NT2/D1 (cell line): ENCODE results near the gene SDCCAG8.

ENCODE experiments used
- SUZ12 ChIP-seq: IDR thresholded peaks from 2 replicates; pipeline ENCODE4 v1.6.1; 2011; ENCODE audit not compliant: insufficient read length, insufficient read depth; ENCODE audit errors: extremely low read depth
- YY1 ChIP-seq: IDR thresholded peaks from 2 replicates; pipeline ENCODE4 v1.6.1; 2011; ENCODE audit not compliant: insufficient read length, insufficient read depth
- ZNF274 ChIP-seq: IDR thresholded peaks from 2 replicates; pipeline ENCODE4 v1.6.1; 2011; ENCODE audit warnings: mild to moderate bottlenecking, low read depth, low read length

GRCh38 chr1:243503155-243503554 is 247.3 kb downstream of the SDCCAG8 start:
- TF ChIP-seq YY1 (no peak), ZNF274 (no peak), SUZ12 (no peak)
